GM12891 (cell line): ENCODE measurements around the gene ZNF263.

Source experiments
- PAX5 ChIP-seq: IDR thresholded peaks from 2 replicates; pipeline ENCODE4 v1.6.1; 2011; ENCODE audit warnings: low read length, moderate library complexity, mild to moderate bottlenecking; ENCODE audit not compliant: insufficient read depth, severe bottlenecking
- POLR2A ChIP-seq: IDR thresholded peaks from 2 replicates; pipeline ENCODE4 v1.6.1; 2011; ENCODE audit warnings: low read depth, low read length, control low read depth
- POLR2AphosphoS5 ChIP-seq: IDR thresholded peaks from 2 replicates; pipeline ENCODE4 v1.6.1; 2011; ENCODE audit warnings: low read depth, low read length, control low read depth
- TAF1 ChIP-seq: IDR thresholded peaks from 2 replicates; pipeline ENCODE4 v1.6.1; 2011; ENCODE audit warnings: low read depth, low read length, control low read depth

- TF ChIP-seq TAF1 (no peak), POLR2A (no peak), POLR2AphosphoS5 (no peak), PAX5 (no peak)
Measured at GRCh38 chr16:3285131-3285530, 1.8 kb downstream of the ZNF263 start.
